Liver (tissue), 3 donors: ENCODE measurements around the gene KRTAP4-5.

Experiments used
- FOXA1 ChIP-seq: IDR thresholded peaks from 2 replicates; pipeline ENCODE4 v1.6.1; 2016; ENCODE audit warnings: antibody characterized with exemption
- GABPA ChIP-seq, 2 donors: IDR thresholded peaks in 1 of 2; conservative IDR thresholded peaks in 1 of 2; 2 replicates each; pipeline ENCODE4 v1.6.1; 2016; ENCODE audit warnings: antibody characterized with exemption in 2 of 2, mild to moderate bottlenecking in 1 of 2, moderate library complexity in 1 of 2
- HNF4A ChIP-seq, 2 donors: conservative IDR thresholded peaks; 2 replicates each; pipeline ENCODE4 v1.6.1; 2016; ENCODE audit warnings: antibody characterized with exemption in 2 of 2, mild to moderate bottlenecking in 2 of 2
- HNF4G ChIP-seq: IDR thresholded peaks from 2 replicates; pipeline ENCODE4 v1.6.1; 2016; ENCODE audit warnings: antibody characterized with exemption
- JUND ChIP-seq, 2 donors: IDR thresholded peaks; 2 replicates each; pipeline ENCODE4 v1.6.1; 2016; ENCODE audit warnings: antibody characterized with exemption in 2 of 2
- RAD21 ChIP-seq, 2 donors: IDR thresholded peaks; 2 replicates each; pipeline ENCODE4 v1.6.1; 2016; ENCODE audit warnings: antibody characterized with exemption in 2 of 2, mild to moderate bottlenecking in 2 of 2
- SP1 ChIP-seq: IDR thresholded peaks from 2 replicates; pipeline ENCODE4 v1.6.1; 2018; ENCODE audit warnings: antibody characterized with exemption, mild to moderate bottlenecking
- TAF1 ChIP-seq: conservative IDR thresholded peaks from 2 replicates; pipeline ENCODE4 v1.6.1; 2016; ENCODE audit warnings: antibody characterized with exemption, mild to moderate bottlenecking
- YY1 ChIP-seq: IDR thresholded peaks from 2 replicates; pipeline ENCODE4 v1.6.1; 2016; ENCODE audit warnings: antibody characterized with exemption, mild to moderate bottlenecking
- TF ChIP-seq, protein P1 (sequence below): fragments of 150-350 bp; IDR thresholded peaks from 2 replicates; pipeline ENCODE4 v1.5.1; 2017; ENCODE audit warnings: improper control_type of control experiment, low read depth, low read length; ENCODE audit not compliant: missing input control
- TF ChIP-seq, protein P2 (sequence below): IDR thresholded peaks from 2 replicates; pipeline ENCODE4 v1.6.1; 2016; ENCODE audit warnings: antibody characterized with exemption
- TF ChIP-seq, protein P3 (sequence below): IDR thresholded peaks from 2 replicates; pipeline ENCODE4 v1.6.1; 2016; ENCODE audit warnings: antibody characterized with exemption
- TF ChIP-seq, protein P4 (sequence below): IDR thresholded peaks from 2 replicates; pipeline ENCODE4 v1.6.1; 2016; ENCODE audit warnings: antibody characterized with exemption, mild to moderate bottlenecking
- donor health status: healthy.
- donor health status: healthy.

DNA sequence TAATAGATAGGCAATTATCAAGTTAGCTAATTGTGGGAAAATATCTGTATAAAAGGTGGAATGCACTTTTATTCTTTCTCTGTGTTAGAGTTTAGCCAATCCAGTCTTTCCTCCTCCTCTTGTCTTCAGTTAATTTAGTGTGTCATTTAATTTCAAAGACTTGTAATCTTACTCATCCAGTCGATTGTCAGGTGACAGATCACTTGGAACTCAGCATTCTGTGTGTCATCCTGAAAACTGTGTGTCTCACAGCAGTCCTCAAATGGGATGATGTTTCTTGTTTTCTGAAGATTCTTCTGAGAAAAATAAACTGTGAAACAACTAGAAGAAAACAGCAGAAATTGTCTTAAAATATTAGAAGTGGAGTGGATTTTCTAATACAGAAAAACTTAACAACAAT, 35.4 kb upstream of the KRTAP4-5 start:
- TF ChIP-seq, protein P1, sequence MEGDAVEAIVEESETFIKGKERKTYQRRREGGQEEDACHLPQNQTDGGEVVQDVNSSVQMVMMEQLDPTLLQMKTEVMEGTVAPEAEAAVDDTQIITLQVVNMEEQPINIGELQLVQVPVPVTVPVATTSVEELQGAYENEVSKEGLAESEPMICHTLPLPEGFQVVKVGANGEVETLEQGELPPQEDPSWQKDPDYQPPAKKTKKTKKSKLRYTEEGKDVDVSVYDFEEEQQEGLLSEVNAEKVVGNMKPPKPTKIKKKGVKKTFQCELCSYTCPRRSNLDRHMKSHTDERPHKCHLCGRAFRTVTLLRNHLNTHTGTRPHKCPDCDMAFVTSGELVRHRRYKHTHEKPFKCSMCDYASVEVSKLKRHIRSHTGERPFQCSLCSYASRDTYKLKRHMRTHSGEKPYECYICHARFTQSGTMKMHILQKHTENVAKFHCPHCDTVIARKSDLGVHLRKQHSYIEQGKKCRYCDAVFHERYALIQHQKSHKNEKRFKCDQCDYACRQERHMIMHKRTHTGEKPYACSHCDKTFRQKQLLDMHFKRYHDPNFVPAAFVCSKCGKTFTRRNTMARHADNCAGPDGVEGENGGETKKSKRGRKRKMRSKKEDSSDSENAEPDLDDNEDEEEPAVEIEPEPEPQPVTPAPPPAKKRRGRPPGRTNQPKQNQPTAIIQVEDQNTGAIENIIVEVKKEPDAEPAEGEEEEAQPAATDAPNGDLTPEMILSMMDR = no peak
- TF ChIP-seq, protein P2, sequence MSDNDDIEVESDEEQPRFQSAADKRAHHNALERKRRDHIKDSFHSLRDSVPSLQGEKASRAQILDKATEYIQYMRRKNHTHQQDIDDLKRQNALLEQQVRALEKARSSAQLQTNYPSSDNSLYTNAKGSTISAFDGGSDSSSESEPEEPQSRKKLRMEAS = no peak
- no peak for TF ChIP-seq HNF4G
- TF ChIP-seq JUND (IDR thresholded peaks at IDR 0.05) = no peak
- no peak for TF ChIP-seq YY1
- TF ChIP-seq, protein P3, sequence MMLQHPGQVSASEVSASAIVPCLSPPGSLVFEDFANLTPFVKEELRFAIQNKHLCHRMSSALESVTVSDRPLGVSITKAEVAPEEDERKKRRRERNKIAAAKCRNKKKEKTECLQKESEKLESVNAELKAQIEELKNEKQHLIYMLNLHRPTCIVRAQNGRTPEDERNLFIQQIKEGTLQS = no peak
- no peak for TF ChIP-seq RAD21 (IDR thresholded peaks at IDR 0.05)
- TF ChIP-seq, protein P4, sequence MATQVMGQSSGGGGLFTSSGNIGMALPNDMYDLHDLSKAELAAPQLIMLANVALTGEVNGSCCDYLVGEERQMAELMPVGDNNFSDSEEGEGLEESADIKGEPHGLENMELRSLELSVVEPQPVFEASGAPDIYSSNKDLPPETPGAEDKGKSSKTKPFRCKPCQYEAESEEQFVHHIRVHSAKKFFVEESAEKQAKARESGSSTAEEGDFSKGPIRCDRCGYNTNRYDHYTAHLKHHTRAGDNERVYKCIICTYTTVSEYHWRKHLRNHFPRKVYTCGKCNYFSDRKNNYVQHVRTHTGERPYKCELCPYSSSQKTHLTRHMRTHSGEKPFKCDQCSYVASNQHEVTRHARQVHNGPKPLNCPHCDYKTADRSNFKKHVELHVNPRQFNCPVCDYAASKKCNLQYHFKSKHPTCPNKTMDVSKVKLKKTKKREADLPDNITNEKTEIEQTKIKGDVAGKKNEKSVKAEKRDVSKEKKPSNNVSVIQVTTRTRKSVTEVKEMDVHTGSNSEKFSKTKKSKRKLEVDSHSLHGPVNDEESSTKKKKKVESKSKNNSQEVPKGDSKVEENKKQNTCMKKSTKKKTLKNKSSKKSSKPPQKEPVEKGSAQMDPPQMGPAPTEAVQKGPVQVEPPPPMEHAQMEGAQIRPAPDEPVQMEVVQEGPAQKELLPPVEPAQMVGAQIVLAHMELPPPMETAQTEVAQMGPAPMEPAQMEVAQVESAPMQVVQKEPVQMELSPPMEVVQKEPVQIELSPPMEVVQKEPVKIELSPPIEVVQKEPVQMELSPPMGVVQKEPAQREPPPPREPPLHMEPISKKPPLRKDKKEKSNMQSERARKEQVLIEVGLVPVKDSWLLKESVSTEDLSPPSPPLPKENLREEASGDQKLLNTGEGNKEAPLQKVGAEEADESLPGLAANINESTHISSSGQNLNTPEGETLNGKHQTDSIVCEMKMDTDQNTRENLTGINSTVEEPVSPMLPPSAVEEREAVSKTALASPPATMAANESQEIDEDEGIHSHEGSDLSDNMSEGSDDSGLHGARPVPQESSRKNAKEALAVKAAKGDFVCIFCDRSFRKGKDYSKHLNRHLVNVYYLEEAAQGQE = no peak
- no peak for TF ChIP-seq TAF1
- no peak for TF ChIP-seq SP1
- no peak for TF ChIP-seq GABPA (IDR thresholded peaks at IDR 0.05 in 1 of 2, conservative IDR thresholded peaks at IDR 0.05 in 1 of 2)
- no peak for TF ChIP-seq FOXA1
- TF ChIP-seq HNF4A (conservative IDR thresholded peaks at IDR 0.05) = no peak
